Panc1 (cell line): ENCODE measurements around the gene TNFAIP2.

ENCODE experiments used
- POLR2AphosphoS5 ChIP-seq: IDR thresholded peaks from 2 replicates; pipeline ENCODE4 v1.6.1; 2012; ENCODE audit warnings: mild to moderate bottlenecking, low read depth, low read length, moderate library complexity
- SIN3A ChIP-seq: IDR thresholded peaks from 2 replicates; pipeline ENCODE4 v1.6.1; 2012; ENCODE audit warnings: low read depth, mild to moderate bottlenecking, low read length, moderate library complexity, borderline replicate concordance; ENCODE audit not compliant: insufficient read depth
- TCF7L2 ChIP-seq: IDR thresholded peaks from 2 replicates; pipeline ENCODE4 v1.6.1; 2011; ENCODE audit warnings: mild to moderate bottlenecking, low read depth, low read length, inconsistent platforms
- TF ChIP-seq, protein P1 (sequence below): fragments of 450-650 bp; IDR thresholded peaks from 2 replicates; pipeline ENCODE4 v1.5.1; 2017; ENCODE audit warnings: mild to moderate bottlenecking
- TF ChIP-seq, protein P2 (sequence below), 2 experiments: IDR thresholded peaks; 2 replicates each; pipeline ENCODE4 v1.6.1; 2011 to 2012; ENCODE audit warnings: low read depth in 2 of 2, control low read depth in 1 of 2, low read length in 1 of 2, mild to moderate bottlenecking in 1 of 2, moderate library complexity in 1 of 2; ENCODE audit not compliant: insufficient read depth in 1 of 2

- TF ChIP-seq, protein P1, sequence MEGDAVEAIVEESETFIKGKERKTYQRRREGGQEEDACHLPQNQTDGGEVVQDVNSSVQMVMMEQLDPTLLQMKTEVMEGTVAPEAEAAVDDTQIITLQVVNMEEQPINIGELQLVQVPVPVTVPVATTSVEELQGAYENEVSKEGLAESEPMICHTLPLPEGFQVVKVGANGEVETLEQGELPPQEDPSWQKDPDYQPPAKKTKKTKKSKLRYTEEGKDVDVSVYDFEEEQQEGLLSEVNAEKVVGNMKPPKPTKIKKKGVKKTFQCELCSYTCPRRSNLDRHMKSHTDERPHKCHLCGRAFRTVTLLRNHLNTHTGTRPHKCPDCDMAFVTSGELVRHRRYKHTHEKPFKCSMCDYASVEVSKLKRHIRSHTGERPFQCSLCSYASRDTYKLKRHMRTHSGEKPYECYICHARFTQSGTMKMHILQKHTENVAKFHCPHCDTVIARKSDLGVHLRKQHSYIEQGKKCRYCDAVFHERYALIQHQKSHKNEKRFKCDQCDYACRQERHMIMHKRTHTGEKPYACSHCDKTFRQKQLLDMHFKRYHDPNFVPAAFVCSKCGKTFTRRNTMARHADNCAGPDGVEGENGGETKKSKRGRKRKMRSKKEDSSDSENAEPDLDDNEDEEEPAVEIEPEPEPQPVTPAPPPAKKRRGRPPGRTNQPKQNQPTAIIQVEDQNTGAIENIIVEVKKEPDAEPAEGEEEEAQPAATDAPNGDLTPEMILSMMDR: no peak
- no peak for TF ChIP-seq POLR2AphosphoS5
- TF ChIP-seq TCF7L2: 0 out of 2 replicates have a peak, but pooled peaks have one; percentile 19
- TF ChIP-seq, protein P2, sequence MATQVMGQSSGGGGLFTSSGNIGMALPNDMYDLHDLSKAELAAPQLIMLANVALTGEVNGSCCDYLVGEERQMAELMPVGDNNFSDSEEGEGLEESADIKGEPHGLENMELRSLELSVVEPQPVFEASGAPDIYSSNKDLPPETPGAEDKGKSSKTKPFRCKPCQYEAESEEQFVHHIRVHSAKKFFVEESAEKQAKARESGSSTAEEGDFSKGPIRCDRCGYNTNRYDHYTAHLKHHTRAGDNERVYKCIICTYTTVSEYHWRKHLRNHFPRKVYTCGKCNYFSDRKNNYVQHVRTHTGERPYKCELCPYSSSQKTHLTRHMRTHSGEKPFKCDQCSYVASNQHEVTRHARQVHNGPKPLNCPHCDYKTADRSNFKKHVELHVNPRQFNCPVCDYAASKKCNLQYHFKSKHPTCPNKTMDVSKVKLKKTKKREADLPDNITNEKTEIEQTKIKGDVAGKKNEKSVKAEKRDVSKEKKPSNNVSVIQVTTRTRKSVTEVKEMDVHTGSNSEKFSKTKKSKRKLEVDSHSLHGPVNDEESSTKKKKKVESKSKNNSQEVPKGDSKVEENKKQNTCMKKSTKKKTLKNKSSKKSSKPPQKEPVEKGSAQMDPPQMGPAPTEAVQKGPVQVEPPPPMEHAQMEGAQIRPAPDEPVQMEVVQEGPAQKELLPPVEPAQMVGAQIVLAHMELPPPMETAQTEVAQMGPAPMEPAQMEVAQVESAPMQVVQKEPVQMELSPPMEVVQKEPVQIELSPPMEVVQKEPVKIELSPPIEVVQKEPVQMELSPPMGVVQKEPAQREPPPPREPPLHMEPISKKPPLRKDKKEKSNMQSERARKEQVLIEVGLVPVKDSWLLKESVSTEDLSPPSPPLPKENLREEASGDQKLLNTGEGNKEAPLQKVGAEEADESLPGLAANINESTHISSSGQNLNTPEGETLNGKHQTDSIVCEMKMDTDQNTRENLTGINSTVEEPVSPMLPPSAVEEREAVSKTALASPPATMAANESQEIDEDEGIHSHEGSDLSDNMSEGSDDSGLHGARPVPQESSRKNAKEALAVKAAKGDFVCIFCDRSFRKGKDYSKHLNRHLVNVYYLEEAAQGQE (IDR thresholded peaks at IDR 0.05; ENCODE audit: insufficient read depth in 1 of 2, low read depth in 2 of 2, low read length in 1 of 2): no peak
- no peak for TF ChIP-seq SIN3A
Measured at GRCh38 chr14:103105580-103106150, 17.6 kb upstream of the TNFAIP2 start.
